GM18507 (cell line): ENCODE measurements around the gene CNNM2.

Experiments used
- DNase-seq: peaks from one replicate; pipeline ENCODE4 v3.0.0; 2011; ENCODE audit warnings: low read depth; ENCODE audit not compliant: insufficient read length; ENCODE audit errors: extremely low spot score
- FAIRE-seq: peaks from 2 replicates; lab custom pipeline; 2011; peaks lifted over from hg19 to GRCh38; lab: Jason Lieb, UNC

The CNNM2 gene

DNA sequence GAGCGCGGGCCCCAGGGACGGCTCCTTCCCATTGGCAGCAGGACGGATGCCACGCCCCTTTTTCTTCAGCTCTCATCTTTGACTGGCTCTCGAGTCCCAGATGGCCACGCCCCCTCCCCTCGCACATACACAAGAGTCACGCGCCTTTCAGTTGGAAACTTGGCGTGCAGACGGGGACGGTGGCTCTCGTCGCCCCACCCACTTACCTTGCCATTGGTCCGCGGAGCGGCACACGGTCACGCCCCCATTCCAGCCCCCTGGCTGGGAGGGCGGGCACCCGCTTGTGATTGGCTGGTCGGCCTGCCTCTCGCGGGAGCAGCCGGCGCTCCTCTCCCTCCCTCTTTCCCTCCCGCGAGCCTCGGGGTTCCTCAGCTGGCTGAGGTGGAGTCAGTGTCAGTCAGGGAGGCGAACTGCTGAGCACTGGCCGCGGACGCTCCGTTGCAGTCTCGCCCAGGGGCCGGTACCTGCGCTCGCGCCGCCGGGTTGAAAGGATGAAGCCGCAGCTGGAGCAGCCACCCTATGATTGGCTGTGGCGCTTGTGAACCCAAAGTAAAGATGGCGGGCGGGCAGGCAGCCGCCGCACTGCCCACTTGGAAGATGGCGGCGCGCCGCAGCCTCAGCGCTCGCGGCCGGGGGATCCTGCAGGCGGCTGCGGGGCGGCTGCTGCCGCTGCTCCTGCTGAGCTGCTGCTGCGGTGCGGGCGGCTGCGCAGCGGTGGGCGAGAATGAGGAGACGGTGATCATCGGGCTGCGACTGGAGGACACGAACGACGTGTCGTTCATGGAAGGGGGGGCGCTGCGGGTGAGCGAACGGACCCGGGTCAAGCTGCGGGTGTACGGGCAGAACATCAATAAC lies at the start of gene CNNM2:
Gene CNNM2, plus strand, starts transcription at position 333 of the 855 bp plus-strand sequence. Its CDS starts 187 bp downstream, at position 520.
- DNase-seq (peak; percentile 91), FAIRE-seq (peak; percentile 98)

DNA sequence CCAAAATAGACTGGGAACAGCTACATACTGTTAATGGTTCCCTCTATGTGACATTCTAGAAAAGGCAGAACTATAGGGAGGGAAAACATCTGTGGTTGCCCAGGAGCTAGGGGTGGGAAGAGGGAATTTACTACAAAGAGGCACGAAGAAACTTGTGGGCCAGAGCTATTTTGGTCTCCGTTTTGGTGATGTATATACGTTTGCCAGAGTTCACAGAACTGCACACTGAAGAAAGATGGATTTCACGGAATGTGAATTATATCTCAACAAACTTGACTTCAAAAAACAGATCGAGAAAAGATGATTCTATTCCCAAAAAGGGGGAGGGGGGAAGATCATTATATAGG lies 49.2 kb upstream of the CNNM2 start:
- no peak for DNase-seq
- FAIRE-seq, result no peak

DNA sequence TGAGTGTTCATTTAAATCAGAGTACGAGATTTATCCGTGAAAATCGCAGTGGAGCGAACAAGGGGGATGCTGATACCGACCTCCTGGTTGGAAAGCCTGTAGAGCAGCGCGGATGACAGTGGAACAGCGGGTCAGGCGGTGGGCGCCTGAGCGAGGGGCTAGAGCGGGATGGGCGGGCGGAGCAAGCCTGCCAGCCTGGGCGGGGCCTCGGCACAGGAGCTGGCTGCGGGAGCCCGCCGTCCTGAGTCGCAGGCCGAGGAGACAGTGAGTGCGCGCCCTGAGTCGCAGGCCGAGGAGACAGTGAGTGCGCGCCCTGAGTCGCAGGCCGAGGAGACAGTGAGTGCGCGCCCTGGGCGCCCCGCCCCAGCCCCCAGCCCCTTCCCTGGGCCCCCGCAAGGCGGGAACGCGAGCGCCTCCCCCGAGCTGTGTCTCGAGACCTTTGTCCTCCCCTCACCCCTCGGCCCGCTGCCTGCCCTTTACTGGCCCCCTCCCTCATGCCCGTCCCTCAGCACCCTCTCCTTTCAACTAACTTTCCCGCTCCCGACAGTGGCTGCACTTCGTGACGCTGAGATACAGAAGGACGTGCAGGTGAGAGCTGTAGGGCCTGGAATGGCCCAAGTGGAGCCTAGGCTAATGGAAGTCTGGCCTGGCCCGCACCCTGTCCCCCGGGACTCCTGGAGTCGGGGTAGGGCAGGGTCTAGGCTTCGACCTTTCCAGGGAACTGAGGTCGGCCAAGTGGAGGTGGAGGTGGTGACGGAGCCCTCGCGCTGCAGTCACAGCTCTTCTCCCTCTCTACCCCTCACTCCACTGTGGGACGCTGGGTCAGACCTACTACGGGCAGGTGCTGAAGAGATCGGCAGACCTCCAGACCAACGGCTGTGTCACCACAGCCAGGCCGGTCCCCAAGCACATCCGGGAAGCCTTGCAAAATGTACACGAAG lies 48.6 kb upstream of the CNNM2 start, which contains the start of gene AS3MT:
Gene AS3MT, plus strand, starts transcription at position 213 of the 941 bp plus-strand sequence. Its CDS starts 123 bp downstream, at position 336.
- no peak for DNase-seq

DNA sequence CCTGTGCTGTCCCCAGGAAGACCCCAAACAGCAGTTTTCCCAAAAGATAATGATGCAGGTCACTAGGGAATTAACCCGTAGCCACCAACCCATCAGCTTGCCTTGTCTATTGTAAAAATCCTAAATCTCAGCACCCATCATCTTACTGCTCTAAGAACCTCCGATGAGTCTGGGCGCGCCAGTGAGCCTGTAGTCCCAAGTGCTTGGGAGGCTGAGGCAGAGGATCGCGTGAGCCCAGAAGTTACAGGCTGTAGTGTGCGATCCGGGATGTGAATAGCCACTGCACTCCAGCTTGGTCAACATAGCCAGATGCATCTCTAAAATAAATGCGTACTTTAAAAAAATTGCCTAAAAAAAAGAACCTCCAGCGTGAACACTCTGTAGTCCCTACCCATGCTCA lies 47.9 kb upstream of the CNNM2 start:
- DNase-seq, result no peak
- no peak for FAIRE-seq

More for the DNA sequence above, 48.6 kb upstream of the CNNM2 start, which contains the start of gene AS3MT:
- FAIRE-seq, result no peak

DNA sequence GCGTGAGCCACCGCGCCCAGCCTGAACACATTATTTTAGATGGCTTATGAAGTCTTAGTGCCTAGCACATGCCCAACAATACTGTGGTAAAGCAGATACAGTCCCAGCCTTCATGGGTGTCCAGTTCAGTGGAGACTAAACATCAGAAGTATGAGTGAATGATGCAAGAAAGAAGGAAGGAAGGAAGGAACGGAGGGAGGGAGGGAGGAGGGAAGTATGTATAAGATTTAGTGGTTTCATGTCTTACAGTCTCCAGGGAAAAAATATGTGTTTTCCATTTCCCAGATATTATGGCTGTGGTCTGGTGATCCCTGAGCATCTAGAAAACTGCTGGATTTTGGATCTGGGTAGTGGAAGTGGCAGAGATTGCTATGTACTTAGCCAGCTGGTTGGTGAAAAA lies 45.9 kb upstream of the CNNM2 start:
- no peak for FAIRE-seq
- no peak for DNase-seq

DNA sequence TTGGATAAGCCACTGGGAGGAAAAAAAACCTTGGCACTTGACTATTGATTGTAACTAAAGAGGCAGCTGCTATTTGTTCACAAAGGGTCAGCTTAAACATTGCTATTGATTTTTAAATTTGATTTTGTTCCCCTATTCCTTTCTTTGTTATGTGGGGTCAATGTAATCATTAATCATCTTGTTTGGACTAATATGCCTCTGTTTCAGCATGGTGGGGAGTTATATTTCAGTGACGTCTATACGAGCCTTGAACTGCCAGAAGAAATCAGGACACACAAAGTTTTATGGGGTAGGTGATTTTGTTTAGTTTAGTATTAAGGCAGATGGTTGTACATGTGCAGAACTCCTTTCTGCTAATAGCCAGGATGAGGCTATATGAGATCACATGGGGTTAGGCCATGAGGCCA lies 41.3 kb upstream of the CNNM2 start:
- FAIRE-seq, result no peak

DNA sequence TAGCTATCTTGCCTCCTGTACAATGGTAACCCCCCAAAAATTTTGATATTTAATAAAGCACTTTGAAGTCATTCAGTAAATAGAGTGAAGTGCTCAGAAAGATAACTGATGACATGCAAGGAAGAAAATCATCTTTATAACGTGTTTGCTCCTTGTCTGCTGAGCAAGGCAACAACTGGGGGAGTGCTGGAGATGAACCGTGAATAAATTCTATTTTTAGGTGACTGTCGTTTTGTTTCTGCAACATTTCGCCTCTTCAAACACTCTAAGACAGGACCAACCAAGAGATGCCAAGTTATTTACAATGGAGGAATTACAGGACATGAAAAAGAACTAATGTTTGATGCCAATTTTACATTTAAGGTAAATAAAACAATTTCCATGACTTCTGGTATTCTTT lies 39.5 kb upstream of the CNNM2 start:
- FAIRE-seq (no peak), DNase-seq (no peak)

More for the DNA sequence above, 41.3 kb upstream of the CNNM2 start:
- DNase-seq, result no peak

DNA sequence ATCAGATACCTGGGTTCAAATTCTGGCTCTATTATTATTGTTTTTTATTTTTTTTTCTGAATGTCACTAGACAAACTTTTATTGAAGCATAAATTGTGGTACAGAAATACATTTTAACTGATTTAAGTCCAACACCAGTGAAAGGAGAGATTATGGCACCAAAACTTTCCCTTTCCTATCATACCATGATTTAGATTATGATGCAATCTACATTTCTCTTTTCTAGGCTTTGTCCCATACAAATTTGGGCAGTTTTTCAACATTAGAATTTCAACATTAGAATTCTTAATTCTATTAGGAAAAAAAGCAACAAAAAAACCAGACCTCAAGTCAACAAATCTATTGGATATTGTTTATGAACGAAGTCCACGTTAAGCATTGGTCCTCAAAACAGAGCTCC lies 37.8 kb upstream of the CNNM2 start:
- no peak for FAIRE-seq
- no peak for DNase-seq

DNA sequence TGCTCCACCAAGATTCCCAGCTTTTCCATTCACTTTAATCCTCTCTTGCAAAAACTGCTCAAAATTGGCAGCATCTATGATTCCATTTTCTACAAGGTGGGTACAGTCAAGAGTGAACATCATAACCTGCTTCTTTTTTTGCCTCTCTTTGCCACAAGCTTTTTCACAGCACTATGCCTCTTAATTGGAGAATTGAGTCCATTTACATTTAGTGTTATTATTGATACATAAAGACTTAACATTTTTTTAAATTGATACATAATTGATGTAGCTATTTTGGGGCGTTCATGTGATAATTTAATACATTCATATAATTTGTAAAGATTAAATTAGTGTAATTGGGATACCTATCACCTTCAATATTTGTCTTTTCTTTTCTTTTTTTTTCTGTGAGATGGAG lies 30.0 kb upstream of the CNNM2 start:
- no peak for DNase-seq

DNA sequence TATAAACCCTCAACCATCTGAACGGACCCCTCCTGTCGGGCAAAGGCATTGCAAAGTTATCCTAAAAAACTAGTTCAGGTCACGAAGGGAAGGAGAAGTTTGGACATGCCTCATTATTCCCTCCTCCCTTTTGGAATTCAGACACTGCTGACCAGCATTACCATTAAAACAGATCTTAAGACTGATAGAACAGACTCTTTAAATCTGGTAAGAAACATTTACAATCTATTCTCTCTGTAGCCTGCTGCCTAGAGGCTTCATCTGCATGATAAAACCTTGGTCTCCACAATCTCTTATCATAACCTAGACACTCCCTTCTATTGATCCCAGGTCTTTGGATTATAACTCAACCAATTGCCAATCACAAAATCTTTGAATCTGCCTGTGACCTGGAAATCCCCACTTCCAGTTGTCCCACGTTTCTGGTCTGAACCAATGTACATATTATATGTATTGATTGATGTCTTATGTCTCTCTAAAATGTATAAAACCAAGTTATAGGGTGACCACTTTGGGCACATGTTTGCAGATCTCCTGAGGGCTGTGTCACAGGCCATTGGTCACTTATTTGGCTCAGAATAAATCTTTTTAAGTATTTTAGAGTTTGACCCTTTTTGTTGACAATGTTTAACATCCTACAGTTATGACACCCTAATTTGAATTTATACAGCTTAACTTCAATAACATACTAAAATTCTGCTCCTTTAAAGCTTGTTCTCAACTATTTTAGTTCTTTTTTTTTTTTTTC lies 23.5 kb upstream of the CNNM2 start:
- FAIRE-seq, result no peak

More for the DNA sequence above, 30.0 kb upstream of the CNNM2 start:
- FAIRE-seq, result no peak

DNA sequence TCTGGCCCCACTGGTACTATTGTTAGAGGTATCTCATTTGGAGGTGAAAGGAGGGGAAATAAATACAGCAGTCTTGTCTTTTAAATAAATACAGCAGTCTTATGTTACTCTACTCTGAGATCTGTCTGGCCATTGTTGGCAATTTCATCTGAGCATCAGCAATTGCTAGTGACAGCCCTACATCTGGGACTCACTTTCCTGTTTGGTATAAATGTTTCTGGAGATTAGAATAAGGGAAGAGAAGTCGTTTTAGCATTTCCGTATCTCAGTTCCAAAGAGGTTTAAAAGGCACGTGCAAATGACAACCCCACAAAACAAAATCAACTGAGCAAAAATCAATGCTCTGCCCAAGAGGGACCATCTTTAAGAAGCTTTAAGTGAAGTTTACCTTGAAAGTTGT lies 18.1 kb upstream of the CNNM2 start:
- DNase-seq (no peak), FAIRE-seq (no peak)

More for the DNA sequence above, 23.5 kb upstream of the CNNM2 start:
- no peak for DNase-seq

DNA sequence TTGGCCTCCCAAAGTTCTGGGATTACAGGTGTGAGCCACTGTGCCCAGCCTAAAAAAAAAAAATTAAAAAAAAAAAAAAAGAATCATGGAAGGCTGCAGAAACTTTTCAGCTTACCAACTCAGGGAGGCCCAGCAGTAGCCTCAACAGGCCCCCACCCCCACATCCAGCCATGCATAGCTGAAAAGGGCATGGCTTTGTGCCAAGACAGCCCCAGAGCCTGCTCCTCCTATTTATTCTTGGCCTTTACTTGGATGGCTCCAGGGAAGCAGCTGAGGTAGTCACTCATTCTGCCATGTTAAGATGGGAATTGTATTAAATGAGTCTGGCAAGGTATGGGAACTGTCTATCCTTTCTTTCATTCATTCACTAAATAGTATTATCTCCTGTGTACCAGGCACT lies 13.7 kb upstream of the CNNM2 start:
- FAIRE-seq (no peak), DNase-seq (no peak)

DNA sequence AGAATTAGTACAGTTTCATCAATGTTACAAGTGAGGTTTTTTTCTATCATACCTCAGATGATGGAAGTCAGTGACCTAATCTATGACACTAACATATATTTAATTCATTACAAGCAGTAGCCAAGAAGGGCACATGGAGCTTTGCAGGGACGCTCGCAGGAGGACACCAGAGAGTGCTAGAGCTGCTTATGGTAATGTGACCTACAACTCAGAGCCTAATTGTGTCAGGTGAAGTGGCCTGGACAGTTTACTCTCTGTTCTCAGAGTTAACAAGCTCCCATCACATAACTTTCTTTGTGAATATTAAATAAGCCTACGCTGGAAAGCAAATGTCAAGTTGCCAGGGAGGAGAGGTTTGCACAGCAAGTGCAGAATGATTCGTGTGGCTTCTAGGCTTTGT lies 11.6 kb upstream of the CNNM2 start:
- DNase-seq (no peak), FAIRE-seq (no peak)

DNA sequence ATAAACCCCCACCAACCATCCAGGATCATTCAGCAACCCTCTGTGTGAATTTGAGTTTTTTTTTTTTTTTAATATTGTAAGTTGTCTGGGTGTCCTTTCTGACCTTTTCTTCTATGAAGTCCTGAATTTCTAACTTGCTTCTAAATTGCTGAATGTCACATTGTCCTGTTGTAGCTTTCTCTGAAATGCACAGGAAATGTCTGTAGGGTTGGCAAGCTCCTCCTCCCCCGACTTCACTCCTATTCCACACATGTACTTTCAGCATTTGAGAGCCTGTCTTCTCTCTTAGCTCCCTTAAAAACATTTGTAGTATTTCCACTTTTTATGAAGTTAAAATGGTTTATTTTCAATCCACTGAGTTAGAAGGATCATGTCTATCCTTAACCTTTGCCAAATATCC lies 3.3 kb upstream of the CNNM2 start:
- no peak for FAIRE-seq
- DNase-seq, result no peak

DNA sequence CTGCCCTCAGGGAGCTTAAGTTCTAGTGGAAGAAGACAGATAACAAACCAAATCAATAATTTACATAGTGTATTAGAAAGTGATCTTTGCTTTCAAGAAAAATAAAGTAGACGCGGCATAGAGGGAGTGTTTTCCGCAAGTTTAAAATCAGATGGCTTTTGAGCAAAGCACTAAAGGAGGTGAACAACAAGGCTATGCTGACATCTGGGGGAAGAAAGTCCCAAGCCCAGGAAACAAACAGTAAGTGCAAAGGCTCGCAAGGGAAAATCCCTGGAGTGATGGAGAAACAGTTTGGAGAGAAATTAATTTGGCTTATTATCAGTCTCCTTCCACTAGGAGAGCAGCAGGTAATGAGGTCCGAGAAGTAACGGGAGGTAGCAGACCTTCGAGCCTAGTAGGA lies 1.9 kb upstream of the CNNM2 start:
- DNase-seq, result no peak
- no peak for FAIRE-seq

DNA sequence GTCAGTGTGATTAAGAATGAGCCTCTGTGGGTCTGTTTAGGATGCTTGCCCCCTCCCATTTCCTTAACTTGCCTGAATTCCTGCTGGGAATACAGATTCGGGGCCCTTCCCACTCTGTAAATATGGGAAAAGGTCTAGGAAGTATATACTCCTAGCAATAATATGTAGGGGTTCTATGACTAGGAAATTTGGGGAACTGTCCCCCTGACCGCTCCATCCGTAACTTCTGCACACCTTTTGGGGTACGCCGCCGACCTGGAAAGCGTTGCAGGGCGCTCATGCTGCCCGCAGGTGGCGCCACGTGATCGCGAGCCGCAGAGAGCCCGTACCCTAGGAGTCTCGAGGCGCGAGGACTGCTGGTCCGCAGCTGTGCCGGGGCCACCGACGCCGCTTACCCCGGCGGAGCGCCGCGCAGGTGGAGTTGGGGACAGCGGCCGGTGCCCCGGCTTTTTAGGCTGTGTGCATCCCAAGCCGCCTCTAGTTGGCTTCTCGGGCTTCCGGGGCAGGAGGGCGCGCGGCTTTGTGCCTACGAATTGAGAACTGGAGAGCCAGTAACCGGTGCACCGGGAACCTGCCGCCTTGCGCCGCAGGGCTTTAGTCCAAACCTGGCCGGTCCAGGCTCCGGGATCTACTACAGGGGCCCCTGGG lies 656 bp upstream of the CNNM2 start:
- DNase-seq (peak; percentile 53), FAIRE-seq (no peak)

DNA sequence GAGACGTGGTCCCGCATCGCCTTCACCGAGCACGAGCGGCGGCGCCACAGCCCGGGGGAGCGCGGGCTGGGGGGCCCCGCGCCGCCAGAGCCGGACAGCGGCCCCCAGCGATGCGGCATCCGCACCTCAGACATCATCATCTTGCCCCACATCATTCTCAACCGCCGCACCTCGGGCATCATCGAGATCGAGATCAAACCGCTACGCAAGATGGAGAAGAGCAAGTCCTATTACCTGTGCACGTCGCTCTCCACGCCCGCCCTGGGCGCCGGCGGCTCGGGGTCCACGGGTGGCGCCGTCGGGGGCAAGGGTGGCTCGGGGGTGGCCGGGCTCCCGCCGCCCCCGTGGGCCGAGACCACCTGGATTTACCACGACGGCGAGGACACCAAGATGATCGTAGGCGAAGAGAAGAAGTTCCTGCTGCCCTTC lies 737 bp downstream of the CNNM2 start:
- FAIRE-seq (no peak), DNase-seq (no peak)

DNA sequence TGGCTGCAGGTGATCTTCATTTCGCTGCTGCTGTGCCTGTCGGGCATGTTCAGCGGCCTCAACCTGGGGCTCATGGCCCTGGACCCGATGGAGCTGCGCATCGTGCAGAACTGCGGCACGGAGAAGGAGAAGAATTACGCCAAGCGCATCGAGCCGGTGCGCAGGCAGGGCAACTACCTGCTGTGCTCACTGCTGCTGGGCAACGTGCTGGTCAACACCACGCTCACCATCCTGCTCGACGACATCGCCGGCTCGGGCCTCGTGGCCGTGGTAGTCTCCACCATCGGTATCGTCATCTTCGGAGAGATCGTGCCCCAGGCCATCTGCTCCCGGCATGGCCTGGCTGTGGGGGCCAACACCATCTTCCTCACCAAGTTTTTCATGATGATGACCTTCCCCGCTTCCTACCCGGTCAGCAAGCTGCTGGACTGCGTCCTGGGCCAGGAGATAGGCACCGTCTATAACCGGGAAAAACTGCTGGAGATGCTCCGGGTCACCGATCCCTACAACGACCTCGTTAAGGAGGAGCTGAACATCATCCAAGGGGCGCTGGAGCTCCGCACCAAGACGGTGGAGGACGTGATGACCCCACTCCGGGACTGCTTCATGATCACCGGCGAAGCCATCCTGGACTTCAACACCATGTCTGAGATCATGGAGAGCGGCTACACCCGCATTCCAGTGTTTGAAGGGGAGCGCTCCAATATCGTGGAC lies 1.3 kb downstream of the CNNM2 start:
- FAIRE-seq (no peak), DNase-seq (no peak)
